HepG2 (cell line): ENCODE data around the gene SMARCA4. TPM values are rescaled to one million over a fixed set of nuclear protein-coding genes. Genes with fewer than 3 reads are reported as not detected.

Experiments used
- HIVEP1 ChIP-seq: sonication (generic); formaldehyde crosslinking; IDR thresholded peaks from 2 replicates; pipeline ENCODE4 v1.4.0; 2020; ENCODE audit warnings: mild to moderate bottlenecking, missing genetic modification reagents
- KDM6A ChIP-seq: IDR thresholded peaks from 2 replicates; pipeline ENCODE4 v1.6.1; 2016; ENCODE audit warnings: low read depth
- NR2C2 ChIP-seq: sonication (generic); formaldehyde crosslinking; IDR thresholded peaks from 2 replicates; pipeline ENCODE4 v1.4.0; 2020; ENCODE audit warnings: missing genetic modification reagents, mild to moderate bottlenecking, moderate library complexity, borderline replicate concordance
- PRMT3 ChIP-seq: sonication (generic); formaldehyde crosslinking; IDR thresholded peaks from 2 replicates; pipeline ENCODE4 v1.8.1; 2022; ENCODE audit warnings: low read depth, mild to moderate bottlenecking, moderate library complexity, missing genetic modification reagents, borderline replicate concordance
- REXO4 ChIP-seq: sonication (generic); formaldehyde crosslinking; IDR thresholded peaks from 2 replicates; pipeline ENCODE4 v1.8.0; 2022; ENCODE audit warnings: missing genetic modification reagents, mild to moderate bottlenecking, borderline replicate concordance
- SAP130 ChIP-seq: IDR thresholded peaks from 2 replicates; pipeline ENCODE4 v1.6.1; 2016; ENCODE audit warnings: low read depth
- ZBTB38 ChIP-seq: sonication (generic); formaldehyde crosslinking; IDR thresholded peaks from 2 replicates; pipeline ENCODE4 v1.5.1; 2020; ENCODE audit warnings: mild to moderate bottlenecking, missing genetic modification reagents
- ZFP36L1 ChIP-seq: sonication (generic); formaldehyde crosslinking; IDR thresholded peaks from 2 replicates; pipeline ENCODE4 v1.8.0; 2022; ENCODE audit warnings: mild to moderate bottlenecking, missing genetic modification reagents, moderate library complexity
- ZNF317 ChIP-seq: sonication (generic); formaldehyde crosslinking; IDR thresholded peaks from 2 replicates; pipeline ENCODE4 v1.5.0; 2020; ENCODE audit warnings: mild to moderate bottlenecking, missing genetic modification reagents
- ZNF460 ChIP-seq: sonication (generic); formaldehyde crosslinking; IDR thresholded peaks from 2 replicates; pipeline ENCODE4 v1.5.1; 2020; ENCODE audit warnings: missing genetic modification reagents, mild to moderate bottlenecking, borderline replicate concordance
- ZNF564 ChIP-seq: sonication (generic); formaldehyde crosslinking; IDR thresholded peaks from 2 replicates; pipeline ENCODE4 v1.8.1; 2023; ENCODE audit warnings: mild to moderate bottlenecking, missing genetic modification reagents
- ZNF660 ChIP-seq: sonication (generic); formaldehyde crosslinking; IDR thresholded peaks from 2 replicates; pipeline ENCODE4 v1.5.1; 2020; ENCODE audit warnings: mild to moderate bottlenecking, low read depth, missing genetic modification reagents, borderline replicate concordance
- ZSCAN9 ChIP-seq: IDR thresholded peaks from 2 replicates; pipeline ENCODE4 v1.6.1; 2016; ENCODE audit warnings: borderline replicate concordance
- ZZZ3 ChIP-seq: sonication (generic); formaldehyde crosslinking; IDR thresholded peaks from 2 replicates; pipeline ENCODE4 v1.4.0; 2020; ENCODE audit warnings: missing genetic modification reagents, mild to moderate bottlenecking, borderline replicate concordance
- polyA plus RNA-seq, 8 experiments: library from polyadenylated mRNA; depleted of rRNA in 3 of 8; stranded (reverse) in 7 of 8; unstranded in 1 of 8; fragments of >200 nt; fragmentation: Illumina TruSeq in 4 of 8; extraction: Trizol in 4 of 8; gene quantifications; 2 replicates each; pipeline versions ENCODE4 v1.2.1 to v1.2.3, GENCODE V29; 2011 to 2016; ENCODE audit warnings: low read depth in 4 of 8, missing spikeins in 1 of 8, mixed read lengths in 1 of 8; ENCODE audit not compliant: insufficient read depth in 1 of 8
- total RNA-seq, 5 experiments: library from RNA; depleted of rRNA; stranded (reverse); fragments of >200 nt; fragmentation: Illumina TruSeq; extraction: Trizol; gene quantifications; 2 replicates each; pipeline ENCODE4 v1.2.3, GENCODE V29; 2016; ENCODE audit warnings: low read depth in 1 of 5
- TF ChIP-seq, protein P1 (sequence below): sonication (generic); formaldehyde crosslinking; conservative IDR thresholded peaks from 2 replicates; pipeline ENCODE4 v1.5.0; 2020; ENCODE audit warnings: missing genetic modification reagents
- TF ChIP-seq, protein P2 (sequence below): sonication (generic); formaldehyde crosslinking; IDR thresholded peaks from 2 replicates; pipeline ENCODE4 v1.5.0; 2020; ENCODE audit warnings: mild to moderate bottlenecking, missing genetic modification reagents
- TF ChIP-seq, protein P3 (sequence below), 2 experiments: sonication (generic) in 1 of 2; formaldehyde crosslinking in 1 of 2; IDR thresholded peaks; 2 replicates each; pipeline versions ENCODE4 v1.4.0 to v1.6.1; 2016 to 2020; ENCODE audit warnings: borderline replicate concordance in 1 of 2, low read depth in 1 of 2, mild to moderate bottlenecking in 1 of 2, missing genetic modification reagents in 1 of 2
- TF ChIP-seq, protein P4 (sequence below): sonication (generic); formaldehyde crosslinking; IDR thresholded peaks from 2 replicates; pipeline ENCODE4 v1.8.0; 2022; ENCODE audit warnings: low read depth, missing genetic modification reagents
- TF ChIP-seq, protein P5 (sequence below): sonication (generic); formaldehyde crosslinking; IDR thresholded peaks from 2 replicates; pipeline ENCODE4 v1.8.1; 2023; ENCODE audit warnings: mild to moderate bottlenecking, missing genetic modification reagents

The SMARCA4 gene
- total and polyA plus RNA-seq, 2 of the 13 experiments (the other 11 are each of a cell fraction or from before 2014, with no cell fraction given) = 25.4 to 45.9 TPM

DNA sequence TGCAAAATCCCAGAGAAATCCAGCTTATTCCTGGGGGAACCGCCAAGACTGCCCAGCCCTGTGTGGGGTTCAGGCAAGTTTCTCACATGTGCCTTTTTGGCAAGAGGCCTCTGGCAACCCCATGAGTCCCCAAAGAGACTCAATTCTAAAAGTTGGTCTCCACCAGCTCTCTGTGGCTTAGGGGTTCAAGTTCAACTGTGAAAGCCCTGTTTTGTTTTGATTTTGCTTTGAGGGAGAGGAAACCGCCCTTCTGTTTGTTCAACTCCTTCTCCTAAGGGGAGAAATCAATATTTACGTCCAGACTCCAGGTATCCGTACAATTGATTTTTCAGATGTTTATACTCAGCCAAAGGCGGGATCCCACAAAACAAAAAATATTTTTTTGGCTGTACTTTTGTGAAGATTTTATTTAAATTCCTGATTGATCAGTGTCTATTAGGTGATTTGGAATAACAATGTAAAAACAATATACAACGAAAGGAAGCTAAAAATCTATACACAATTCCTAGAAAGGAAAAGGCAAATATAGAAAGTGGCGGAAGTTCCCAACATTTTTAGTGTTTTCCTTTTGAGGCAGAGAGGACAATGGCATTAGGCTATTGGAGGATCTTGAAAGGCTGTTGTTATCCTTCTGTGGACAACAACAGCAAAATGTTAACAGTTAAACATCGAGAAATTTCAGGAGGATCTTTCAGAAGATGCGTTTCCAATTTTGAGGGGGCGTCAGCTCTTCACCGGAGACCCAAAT, 127.8 kb downstream of the SMARCA4 start (continued):
- TF ChIP-seq, protein P1, sequence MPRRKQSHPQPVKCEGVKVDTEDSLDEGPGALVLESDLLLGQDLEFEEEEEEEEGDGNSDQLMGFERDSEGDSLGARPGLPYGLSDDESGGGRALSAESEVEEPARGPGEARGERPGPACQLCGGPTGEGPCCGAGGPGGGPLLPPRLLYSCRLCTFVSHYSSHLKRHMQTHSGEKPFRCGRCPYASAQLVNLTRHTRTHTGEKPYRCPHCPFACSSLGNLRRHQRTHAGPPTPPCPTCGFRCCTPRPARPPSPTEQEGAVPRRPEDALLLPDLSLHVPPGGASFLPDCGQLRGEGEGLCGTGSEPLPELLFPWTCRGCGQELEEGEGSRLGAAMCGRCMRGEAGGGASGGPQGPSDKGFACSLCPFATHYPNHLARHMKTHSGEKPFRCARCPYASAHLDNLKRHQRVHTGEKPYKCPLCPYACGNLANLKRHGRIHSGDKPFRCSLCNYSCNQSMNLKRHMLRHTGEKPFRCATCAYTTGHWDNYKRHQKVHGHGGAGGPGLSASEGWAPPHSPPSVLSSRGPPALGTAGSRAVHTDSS (CRISPR knock-in tag) = no peak
- TF ChIP-seq NR2C2 (no peak), REXO4 (no peak), HIVEP1 (no peak), KDM6A (CRISPR knock-in tag) (no peak; the same call in 1 of the 2 replicates), ZNF660 (CRISPR knock-in tag) (no peak), ZNF317 (CRISPR knock-in tag) (peak; percentile 64; the same call in 1 of the 2 replicates), ZZZ3 (CRISPR knock-in tag) (no peak), ZSCAN9 (CRISPR knock-in tag) (no peak), PRMT3 (no peak), ZFP36L1 (no peak), ZNF564 (CRISPR knock-in tag) (0 out of 2 replicates have a peak, but pooled peaks have one; percentile 6), SAP130 (peak; percentile 75), ZNF460 (CRISPR knock-in tag) (no peak), ZBTB38 (CRISPR knock-in tag) (no peak)
- TF ChIP-seq, protein P2, sequence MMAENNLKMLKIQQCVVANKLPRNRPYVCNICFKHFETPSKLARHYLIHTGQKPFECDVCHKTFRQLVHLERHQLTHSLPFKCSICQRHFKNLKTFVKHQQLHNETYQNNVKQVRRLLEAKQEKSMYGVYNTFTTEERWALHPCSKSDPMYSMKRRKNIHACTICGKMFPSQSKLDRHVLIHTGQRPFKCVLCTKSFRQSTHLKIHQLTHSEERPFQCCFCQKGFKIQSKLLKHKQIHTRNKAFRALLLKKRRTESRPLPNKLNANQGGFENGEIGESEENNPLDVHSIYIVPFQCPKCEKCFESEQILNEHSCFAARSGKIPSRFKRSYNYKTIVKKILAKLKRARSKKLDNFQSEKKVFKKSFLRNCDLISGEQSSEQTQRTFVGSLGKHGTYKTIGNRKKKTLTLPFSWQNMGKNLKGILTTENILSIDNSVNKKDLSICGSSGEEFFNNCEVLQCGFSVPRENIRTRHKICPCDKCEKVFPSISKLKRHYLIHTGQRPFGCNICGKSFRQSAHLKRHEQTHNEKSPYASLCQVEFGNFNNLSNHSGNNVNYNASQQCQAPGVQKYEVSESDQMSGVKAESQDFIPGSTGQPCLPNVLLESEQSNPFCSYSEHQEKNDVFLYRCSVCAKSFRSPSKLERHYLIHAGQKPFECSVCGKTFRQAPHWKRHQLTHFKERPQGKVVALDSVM (CRISPR knock-in tag) = no peak
- TF ChIP-seq, protein P3, sequence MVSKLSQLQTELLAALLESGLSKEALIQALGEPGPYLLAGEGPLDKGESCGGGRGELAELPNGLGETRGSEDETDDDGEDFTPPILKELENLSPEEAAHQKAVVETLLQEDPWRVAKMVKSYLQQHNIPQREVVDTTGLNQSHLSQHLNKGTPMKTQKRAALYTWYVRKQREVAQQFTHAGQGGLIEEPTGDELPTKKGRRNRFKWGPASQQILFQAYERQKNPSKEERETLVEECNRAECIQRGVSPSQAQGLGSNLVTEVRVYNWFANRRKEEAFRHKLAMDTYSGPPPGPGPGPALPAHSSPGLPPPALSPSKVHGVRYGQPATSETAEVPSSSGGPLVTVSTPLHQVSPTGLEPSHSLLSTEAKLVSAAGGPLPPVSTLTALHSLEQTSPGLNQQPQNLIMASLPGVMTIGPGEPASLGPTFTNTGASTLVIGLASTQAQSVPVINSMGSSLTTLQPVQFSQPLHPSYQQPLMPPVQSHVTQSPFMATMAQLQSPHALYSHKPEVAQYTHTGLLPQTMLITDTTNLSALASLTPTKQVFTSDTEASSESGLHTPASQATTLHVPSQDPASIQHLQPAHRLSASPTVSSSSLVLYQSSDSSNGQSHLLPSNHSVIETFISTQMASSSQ (IDR thresholded peaks at IDR 0.05; ENCODE audit: low read depth) = no peak
- TF ChIP-seq, protein P3 (CRISPR knock-in tag; IDR thresholded peaks at IDR 0.05; ENCODE audit: borderline replicate concordance) = no peak
- TF ChIP-seq, protein P4, sequence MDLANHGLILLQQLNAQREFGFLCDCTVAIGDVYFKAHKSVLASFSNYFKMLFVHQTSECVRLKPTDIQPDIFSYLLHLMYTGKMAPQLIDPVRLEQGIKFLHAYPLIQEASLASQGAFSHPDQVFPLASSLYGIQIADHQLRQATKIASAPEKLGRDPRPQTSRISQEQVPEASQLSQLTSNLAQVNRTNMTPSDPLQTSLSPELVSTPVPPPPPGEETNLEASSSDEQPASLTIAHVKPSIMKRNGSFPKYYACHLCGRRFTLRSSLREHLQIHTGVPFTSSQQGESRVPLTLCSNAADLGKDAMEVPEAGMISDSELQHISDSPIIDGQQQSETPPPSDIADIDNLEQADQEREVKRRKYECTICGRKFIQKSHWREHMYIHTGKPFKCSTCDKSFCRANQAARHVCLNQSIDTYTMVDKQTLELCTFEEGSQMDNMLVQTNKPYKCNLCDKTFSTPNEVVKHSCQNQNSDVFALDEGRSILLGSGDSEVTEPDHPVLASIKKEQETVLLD (CRISPR knock-in tag) = no peak
- TF ChIP-seq, protein P5, sequence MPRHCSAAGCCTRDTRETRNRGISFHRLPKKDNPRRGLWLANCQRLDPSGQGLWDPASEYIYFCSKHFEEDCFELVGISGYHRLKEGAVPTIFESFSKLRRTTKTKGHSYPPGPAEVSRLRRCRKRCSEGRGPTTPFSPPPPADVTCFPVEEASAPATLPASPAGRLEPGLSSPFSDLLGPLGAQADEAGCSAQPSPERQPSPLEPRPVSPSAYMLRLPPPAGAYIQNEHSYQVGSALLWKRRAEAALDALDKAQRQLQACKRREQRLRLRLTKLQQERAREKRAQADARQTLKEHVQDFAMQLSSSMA (CRISPR knock-in tag) = no peak
